ENCODE measurements around the gene TSHZ3.

The TSHZ3 gene

GRCh38 chr19:31354799-31355664, 5.8 kb upstream of the TSHZ3 start:
- DNase-seq, result no peak

DNA sequence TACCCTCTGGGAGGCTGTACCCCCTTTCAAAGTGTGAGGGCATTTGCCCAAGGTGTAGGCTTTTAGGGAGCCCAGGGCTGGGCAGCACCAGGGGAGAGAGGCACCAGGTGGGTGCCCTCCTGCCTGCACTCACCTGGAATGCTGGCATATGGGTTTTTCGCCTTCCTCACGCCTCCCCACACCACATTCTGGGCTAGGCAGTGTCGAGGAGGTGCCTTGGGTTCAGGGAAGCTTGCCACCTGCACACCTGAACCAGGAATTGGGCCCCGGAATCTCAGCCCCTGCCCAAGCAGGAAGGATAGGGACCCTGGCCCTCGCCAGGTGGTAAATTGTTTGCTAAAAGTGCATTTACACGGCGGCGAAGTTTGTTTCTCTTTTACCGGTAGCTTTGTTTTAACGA, 5.1 kb upstream of the TSHZ3 start:
- no peak for DNase-seq

- DNase-seq, result no peak
Measured at GRCh38 chr19:31353833-31354232, 4.6 kb upstream of the TSHZ3 start.

DNA sequence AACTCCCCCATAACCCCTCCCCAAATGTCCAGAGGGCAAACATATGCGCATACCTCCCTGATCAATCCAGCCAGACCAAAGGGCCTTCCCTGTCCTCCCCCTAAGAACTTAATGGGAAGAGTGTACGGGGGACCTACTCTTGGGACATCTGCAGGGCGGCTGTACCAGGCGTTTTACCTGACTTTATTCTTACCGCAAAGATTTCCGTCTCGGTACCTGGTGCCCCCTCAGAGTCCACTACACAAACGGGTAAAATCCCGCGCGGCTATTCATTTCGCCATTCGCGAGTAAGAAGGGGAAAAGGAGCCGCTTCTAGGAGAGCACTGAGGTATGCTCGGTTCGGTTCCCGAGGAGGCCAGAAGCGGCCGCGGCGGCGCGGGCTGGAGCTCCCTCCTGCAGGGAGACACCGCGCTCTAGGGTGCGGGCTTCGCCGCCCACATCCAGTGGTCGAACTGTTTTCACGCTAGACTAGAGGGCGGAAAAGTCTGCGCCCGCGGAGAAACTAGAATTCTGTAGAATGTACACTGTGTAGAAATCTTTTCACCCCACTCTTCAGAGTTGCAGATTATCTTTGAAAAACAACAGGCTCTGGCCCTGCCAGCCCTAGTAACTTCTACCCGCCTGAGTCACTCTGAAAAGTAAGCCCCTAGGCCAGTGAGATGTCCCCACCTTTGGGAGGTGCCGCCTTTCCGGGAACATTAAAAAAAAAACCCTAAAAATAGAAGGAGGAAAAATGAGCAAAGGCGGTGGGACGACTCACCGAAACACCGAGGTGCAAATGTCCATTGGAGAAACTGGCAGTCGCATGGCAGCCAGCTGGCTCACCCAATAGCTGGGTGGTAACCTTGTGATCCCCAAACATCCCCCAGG, 3.8 kb upstream of the TSHZ3 start:
- DNase-seq, result no peak

DNA sequence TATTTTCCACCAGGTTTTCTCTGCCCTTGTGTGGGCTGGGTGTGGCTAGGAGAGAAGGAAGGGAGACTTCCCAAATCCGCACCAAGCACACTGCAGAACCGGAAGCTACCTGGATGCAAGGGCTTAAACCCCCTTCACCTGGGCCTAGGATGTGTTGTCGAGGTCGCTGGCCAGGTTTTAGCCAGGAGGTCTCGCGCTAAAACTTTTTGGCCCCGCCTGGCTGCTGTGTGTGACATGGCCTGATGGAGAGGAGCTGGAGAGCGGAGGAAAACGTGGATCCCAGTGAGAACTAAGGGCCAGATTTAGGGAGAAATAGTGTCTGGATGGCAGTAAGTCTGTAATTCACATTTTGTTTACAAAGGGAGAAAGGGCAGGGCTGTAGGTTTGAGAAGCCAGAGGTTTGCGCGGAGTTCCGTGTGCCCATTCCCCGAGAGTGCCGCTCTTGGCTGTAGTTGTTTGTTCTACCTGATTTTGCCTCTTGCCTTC, 3.1 kb upstream of the TSHZ3 start:
- DNase-seq, result no peak

- no peak for DNase-seq
Measured at GRCh38 chr19:31351855-31352195, 2.6 kb upstream of the TSHZ3 start.

DNA sequence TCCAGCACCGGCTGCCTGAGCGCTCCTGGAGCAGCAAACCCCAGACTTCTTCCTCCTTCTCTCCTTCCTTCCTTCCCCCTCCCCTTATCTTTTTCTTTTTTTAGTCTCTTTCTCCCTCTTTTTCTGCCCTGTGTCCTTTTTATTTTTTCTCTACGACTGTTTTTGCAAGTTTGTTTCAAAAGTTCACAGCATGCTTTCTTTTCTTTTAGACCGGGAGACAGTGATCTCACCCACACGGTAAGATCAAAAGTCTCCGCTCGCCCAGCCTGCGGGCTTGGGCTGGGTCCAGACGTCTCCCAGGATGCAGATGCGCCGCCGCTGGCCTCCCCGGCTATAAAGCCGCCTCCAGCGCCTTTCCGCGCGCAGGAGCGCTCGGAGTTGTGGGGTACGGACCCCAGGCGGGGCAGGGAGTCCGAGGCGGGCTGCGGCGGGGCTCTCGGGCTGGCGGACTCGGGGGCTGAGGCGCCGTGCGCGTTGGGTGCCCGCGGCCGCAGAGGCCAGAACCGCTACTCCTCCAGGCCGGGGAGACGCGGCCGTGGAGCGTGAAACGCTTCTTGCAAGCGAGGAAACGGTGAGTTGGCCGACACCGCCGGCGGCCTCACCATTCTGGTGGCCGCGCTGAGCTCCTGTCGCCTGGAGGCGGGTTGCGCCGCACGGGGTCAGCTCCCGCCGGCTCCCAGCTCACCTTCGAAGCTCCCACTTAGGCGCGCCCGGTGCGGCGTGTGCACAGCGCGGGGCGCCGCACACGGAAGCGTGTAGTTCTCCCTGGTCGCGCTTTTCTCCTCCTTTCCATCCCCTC, 2.0 kb upstream of the TSHZ3 start:
- no peak for DNase-seq

DNA sequence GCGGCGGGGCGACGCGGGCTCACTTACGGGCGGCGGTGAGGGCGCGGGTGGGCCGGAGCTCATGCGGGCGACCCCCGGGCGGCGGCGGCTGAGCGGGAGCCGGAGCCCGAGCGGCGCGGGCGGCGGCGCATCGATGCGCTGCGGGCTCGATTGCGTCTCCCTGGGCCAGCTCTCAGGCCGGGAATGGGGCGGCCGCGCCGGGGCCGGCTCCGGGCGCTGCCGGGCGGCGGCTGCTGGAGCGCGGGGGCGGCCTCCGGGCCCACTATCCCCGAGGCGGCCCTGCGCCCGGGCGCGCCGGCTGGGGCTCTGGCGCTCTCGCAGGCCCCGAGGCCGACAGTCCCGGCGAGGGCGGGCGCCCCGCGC, 1.4 kb upstream of the TSHZ3 start:
- DNase-seq, result peak in 1 of 2 experiments; percentile 43

DNA sequence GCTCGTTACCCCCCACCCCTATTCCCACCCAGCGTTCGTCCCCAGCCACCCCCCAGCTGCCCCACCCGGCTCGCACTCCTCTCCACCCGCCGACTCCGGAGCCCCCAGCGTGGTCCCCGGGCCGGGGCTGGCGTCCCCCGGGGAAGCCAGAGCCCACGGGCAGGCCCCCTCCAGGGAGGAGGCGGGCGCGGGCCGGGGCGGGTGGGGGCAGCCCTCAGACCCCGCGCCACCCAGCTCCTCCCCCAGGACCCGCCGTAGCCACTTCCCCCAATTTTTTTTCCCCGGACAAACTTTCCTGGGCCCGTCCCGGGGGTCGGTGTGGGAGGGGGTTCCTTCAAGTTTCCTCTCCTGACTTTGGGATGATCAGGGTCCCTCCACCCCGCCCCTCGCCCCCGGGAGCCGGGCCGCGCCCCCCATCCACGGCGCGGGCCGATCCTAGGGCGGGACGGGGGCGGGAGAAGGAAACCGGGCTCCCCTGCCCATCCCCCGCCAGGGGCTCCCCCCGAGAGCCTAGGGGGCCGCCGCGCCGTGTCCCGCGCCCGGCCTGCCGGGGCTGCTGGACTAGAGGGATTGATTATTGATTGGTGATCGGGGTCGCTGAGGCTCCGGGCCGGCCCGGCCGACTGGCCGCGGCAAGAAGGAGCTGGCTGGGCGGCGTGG, 927 bp upstream of the TSHZ3 start:
- DNase-seq, result no peak

GRCh38 chr19:31348481-31349159, 616 bp downstream of the TSHZ3 start:
- no peak for DNase-seq

DNA sequence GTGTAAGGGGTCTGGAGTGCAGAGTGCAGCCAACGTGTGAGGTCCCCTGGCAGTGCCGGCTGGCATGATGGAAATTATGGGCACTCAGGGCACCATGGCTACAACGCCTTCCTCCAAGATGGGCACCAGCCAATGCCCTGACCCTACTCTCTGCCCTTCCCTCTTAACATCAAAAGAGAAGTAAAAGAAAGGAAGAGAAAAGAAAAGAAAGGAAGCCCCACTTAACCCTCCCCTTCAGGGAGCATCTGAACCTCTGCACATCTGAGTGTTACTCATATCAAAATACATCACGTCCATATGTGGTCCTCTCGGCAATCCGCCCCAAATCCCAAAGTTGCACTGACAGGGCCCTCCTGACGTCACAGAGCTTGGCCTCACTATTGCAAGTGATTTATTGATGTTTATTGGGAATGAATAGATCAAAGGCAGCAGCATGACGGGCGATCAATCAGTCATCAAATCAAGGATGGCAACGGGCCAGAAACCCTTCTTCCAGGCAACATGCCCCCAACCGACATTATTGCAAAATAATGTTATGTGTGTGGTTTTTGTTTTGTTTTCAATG, 1.3 kb downstream of the TSHZ3 start:
- DNase-seq, result no peak

DNA sequence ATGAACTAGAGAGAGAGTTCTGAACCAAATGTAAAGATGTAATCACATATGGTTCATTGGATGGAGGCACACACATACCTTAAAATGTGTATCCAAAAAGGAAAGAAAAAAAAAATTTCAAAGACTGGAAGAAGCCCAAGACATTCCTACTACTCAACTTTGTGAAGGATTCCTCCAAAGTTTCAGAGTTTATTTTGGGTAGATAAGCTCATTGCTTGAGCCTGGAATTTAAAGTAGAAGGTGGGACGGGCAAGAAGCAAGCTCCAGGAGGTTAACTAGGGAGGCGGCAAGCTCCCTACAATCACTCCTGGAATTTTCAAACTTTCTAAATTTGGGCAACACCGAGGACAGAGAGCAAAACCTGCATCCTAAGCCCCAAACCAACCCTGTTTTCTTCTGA, 1.9 kb downstream of the TSHZ3 start:
- no peak for DNase-seq

DNA sequence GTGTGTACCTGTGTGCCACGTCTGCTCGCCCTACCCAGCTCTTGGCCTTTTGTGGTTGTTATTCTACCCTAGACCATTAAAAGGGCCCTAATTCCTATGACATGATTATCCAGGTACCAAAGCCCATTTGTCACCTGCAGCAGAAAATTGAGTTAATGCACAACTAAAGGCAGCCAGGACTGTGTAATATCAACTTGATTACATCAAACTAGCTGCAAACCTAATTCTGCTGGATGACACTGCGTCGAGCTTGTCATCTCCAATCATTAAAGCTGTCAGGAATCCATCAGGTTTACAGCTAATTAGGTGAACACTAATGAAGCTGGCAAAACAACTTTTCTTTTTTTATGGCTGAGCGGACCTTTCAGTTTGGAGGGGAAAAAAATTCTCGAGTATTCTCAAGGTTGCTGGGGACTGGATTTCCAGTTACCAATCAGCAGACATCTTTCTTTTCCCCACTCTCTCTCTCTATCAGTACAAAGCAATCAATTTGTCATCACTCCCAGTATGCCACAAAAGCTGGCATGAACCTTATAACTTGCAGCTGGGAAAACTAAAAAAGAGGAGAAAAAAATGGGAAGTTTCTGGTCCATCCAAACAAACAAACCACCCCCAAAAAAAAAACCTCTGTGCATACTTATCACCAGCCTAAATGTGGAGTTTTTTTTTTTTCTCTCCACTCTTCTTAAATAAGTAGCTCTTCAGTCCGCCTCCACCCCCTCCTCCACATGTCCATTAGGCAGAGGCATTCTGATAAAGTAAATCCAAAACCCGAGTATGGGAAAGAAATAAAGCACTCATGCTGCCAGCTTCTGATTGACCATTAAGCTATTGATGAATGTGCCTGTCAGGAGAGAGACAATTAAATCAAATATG, 2.8 kb downstream of the TSHZ3 start:
- no peak for DNase-seq

GRCh38 chr19:31344403-31344802, 4.8 kb downstream of the TSHZ3 start:
- DNase-seq, result no peak

GRCh38 chr19:31342926-31343325, 6.3 kb downstream of the TSHZ3 start:
- no peak for DNase-seq

DNA sequence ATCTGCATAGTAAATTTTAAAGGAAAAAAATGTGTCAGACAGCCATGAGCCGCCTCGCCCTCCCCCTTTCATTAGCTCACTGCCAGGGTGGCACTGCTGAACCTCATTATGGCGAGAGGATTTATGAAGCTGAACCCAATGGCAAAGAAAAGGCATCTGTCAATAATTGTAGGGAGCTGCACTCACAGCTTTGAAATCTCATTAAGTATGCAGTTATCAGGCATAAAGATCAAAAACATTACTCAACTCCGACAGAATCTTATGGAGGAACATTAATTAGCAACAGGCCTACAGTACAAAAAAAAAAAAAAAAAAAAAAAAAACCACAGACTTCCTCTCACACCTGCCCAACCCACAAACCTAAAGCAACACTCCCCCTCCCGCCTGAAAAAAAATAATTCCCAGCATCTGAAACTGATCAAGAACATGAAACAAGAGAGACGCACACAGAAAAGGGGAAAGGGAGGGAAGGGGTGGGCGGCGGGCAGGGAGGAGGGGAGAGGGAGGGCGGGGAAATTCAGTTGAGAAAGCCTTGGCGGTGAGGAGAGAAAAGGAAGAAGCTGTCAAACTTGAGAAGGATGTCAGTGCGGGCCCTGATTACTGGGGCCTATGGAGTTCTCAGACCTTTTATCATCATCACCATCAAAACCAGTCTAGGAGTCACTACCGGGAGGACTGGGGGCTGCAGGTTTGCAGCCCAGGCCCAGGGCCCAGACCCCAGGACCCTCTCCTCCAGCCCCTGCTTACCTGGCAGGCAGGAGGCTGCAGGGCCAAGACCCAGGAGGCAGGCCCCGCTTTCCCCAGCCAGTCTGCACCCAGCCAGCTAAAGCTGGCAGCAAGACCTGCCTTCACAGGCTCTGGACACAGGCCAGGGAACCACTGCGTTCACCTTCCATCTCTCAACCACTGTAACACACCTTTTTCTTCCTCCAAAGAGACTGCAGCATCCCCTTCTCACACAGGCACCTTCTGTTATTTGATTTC, 8.9 kb downstream of the TSHZ3 start:
- DNase-seq, result no peak

DNA sequence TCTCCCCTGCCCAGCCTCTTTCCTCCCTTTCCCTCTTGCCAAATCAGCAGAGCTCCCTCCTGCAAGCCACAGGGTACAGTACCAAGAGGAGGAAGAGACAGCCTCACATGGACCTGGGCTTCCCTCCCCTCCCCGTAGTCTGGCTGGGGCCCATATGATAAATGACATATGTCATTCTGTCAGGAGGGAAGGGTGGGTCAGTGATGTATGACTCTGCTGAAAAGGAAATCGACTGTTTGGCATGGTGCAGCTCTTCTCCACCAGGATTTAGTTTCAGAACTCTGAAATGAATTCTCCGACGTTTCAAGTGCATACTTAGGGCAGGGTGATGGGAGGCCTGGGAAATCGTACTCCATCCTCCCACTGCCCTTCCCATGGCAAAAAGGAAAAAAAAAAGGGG, 9.8 kb downstream of the TSHZ3 start:
- no peak for DNase-seq

GRCh38 chr19:31338069-31338776, 11.0 kb downstream of the TSHZ3 start:
- no peak for DNase-seq
